Right lobe of liver (tissue), 6 donors: ENCODE measurements around the gene TAF3. TPM values are rescaled to one million over a fixed set of nuclear protein-coding genes. Genes with fewer than 3 reads are reported as not detected.

Experiments
- ATAC-seq, 4 donors: fragments of 200-7000 bp; cut with Tn5 transposase; one replicate each; pipeline ENCODE4 v1.9.1; 2020; ENCODE audit warnings: mild to moderate bottlenecking in 4 of 4, moderate library complexity in 4 of 4
- DNase-seq, 3 donors: peaks; one replicate each; pipeline ENCODE4 v3.0.0-alpha.2; 2020
- H3K27ac ChIP-seq, 3 donors: fragments of 200-600 bp; one replicate each; pipeline ENCODE4 v1.8.0; 2022
- H3K27me3 ChIP-seq, 2 donors: fragments of 200-600 bp; one replicate each; pipeline ENCODE4 v1.8.0; 2022
- H3K36me3 ChIP-seq, 4 donors: fragments of 200-600 bp; sonication (generic) in 1 of 4; one replicate each; pipeline versions ENCODE4 v1.5.1 to v1.8.0; 2017 to 2022; ENCODE audit warnings: control low read depth in 1 of 4
- H3K4me1 ChIP-seq, 4 donors: fragments of 200-600 bp; sonication (generic) in 1 of 4; one replicate each; pipeline versions ENCODE4 v1.5.1 to v1.8.0; 2017 to 2022; ENCODE audit warnings: control low read depth in 1 of 4
- H3K4me3 ChIP-seq, 3 donors: fragments of 200-600 bp; one replicate each; pipeline ENCODE4 v1.8.0; 2022
- H3K9me3 ChIP-seq, 4 donors: fragments of 200-600 bp; sonication (generic) in 1 of 4; one replicate each; pipeline versions ENCODE4 v1.5.1 to v1.8.0; 2017 to 2022; ENCODE audit warnings: control low read depth in 1 of 4
- CTCF ChIP-seq, 4 donors: fragments of 200-600 bp in 3 of 4; fragments of 450-650 bp in 1 of 4; IDR thresholded peaks; one replicate each; pipeline versions ENCODE4 v1.5.1 to v1.8.0; 2016 to 2022; ENCODE audit warnings: antibody characterized with exemption in 4 of 4, mild to moderate bottlenecking in 2 of 4
- POLR2A ChIP-seq: fragments of 450-650 bp; IDR thresholded peaks from one replicate; pipeline ENCODE4 v1.6.1; 2017; ENCODE audit warnings: antibody characterized with exemption, mild to moderate bottlenecking
- WGBS: methylation state at CpG from one replicate; pipeline ENCODE4 v1.1.6; 2018; ENCODE audit warnings: low coverage, low lambda C conversion rate; ENCODE audit not compliant: insufficient coverage; ENCODE audit errors: missing lambda C conversion rate; 5-methylcytosine and 5-hydroxymethylcytosine counted together
- intact Hi-C, 2 donors: fragments of 100-400 bp; cut with DNase I; formaldehyde crosslinking; loops; one replicate each; pipeline versions ENCODE4 v1.11.2 to v1.14.1; 2022
- total RNA-seq, 6 experiments: library from RNA; depleted of rRNA in 2 of 6; stranded (reverse); fragments of >200 nt in 2 of 6; fragmentation: NEBNext Ultra II Directional in 3 of 6; extraction: Animal tissue kit (Norgen Biotek cat#: 25700) in 3 of 6; gene quantifications; one replicate each; pipeline versions ENCODE4 v1.1.0 to v1.2.4, GENCODE V29; 2016 to 2023
- donor health status: DM: no; HTN: yes; CAD: no.
- donor health status: DM: no; HTN: no; CAD: no.
- donor health status: DM: no; HTN: no; CAD: no.
- donor health status: DM: no; HTN: yes; CAD: no.
- donor health status: DM: no; HTN: yes; CAD: no.

The TAF3 gene
- total RNA-seq, 6 experiments from 2014 or later, result 1.9 to 3.5 (median 3.0) TPM

- peak in 1 of 3 donors; percentile 34 for DNase-seq
- Histone ChIP-seq H3K36me3 (no peaks in the 10 kb centered on the region), H3K9me3 (no peaks in the 10 kb centered on the region), H3K27ac (no peak overlapping the region), H3K27me3 (no peaks in the 10 kb centered on the region), H3K4me3 (peak overlapping the region; percentile 85 to 97 (median 95)), H3K4me1 (peaks cover 0 to 36% (median 9%) of the 10 kb centered on the region in 4 donors)
- intact Hi-C loops, result no loop called here
- ATAC-seq, result peak in 1 of 4 donors; percentile 8
- TF ChIP-seq POLR2A (no peak), CTCF (IDR thresholded peaks at IDR 0.05) (no peak)
- WGBS, result 15% methylated on average over 3 of the region's 3 CpGs
Measured at GRCh38 chr10:7789390-7789789, 28.9 kb upstream of the TAF3 start.

DNA sequence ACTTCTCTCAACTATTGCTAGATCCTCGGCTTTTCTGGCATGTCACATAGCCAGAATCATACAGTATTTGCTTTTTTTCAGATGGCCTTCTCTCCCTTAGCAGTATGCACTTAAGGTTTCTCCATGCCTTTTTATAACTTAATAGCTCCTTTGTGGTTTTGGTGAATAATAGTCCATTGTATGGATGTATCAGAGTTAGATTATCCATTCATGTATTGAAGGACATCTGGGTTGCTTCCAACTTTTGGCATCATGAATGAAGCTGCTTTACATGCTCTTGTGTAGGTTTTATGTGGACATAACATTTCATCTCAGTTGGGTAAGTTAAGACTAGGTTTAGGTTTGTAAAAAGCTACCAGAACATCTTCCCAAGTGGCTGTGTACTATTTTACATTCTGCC lies 25.8 kb upstream of the TAF3 start:
- DNase-seq (no peak), ATAC-seq (no peak)
- Histone ChIP-seq H3K4me3 (no peak overlapping the region), H3K4me1 (peaks cover 0 to 32% (median 16%) of the 10 kb centered on the region in 4 donors), H3K36me3 (peaks cover 0 to 12% (median 5%) of the 10 kb centered on the region in 4 donors), H3K9me3 (no peaks in the 10 kb centered on the region), H3K27ac (no peak overlapping the region), H3K27me3 (no peaks in the 10 kb centered on the region)
- intact Hi-C loops, result no loop called here
- 83% methylated on average over 1 of the region's 1 CpG for WGBS
- no peak for TF ChIP-seq POLR2A

DNA sequence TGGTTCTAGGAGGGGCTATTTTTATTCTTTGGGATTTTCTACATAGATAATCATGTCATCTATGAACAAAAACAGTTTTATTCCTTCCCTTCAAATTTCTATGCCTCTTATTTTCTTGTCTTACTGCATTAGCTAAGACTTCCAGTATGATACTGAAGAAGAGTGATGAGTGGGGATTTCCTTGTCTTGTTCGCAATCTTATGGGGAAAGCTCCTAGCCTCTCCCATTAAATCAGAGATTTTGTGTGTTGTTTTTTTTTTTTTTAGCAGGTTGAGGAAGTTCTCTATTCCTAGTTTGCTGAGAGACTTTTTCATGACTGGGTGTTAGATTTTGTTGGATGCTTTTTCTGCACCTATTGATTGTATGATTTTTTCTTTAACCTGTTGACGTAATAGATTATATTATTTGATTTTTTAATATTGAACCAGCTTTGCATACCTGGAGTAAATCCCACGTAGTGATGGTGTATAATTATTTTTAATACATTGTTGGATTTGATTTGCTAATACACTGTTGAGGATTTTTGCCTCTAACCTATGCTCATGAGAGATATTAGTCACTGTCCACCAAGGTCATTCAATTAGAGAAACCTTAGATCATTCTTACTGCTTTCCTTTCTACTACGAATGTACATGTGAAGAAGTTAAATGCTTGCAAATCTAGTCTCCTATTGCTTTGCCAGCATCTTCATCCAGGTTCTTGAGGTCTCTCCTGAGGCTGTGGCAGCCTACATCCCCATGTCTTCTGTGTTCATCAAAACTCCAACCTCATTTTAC lies 23.9 kb upstream of the TAF3 start:
- no peaks in the 10 kb centered on the region for H3K27me3 ChIP-seq
- H3K36me3 ChIP-seq, result peaks cover 0 to 25% (median 12%) of the 10 kb centered on the region in 4 donors
- WGBS, result 59% methylated on average over 4 of the region's 4 CpGs
- intact Hi-C loops, result no loop called here
- peaks cover 0 to 27% (median 13%) of the 10 kb centered on the region in 4 donors for H3K4me1 ChIP-seq
- no peak for DNase-seq
- no peaks in the 10 kb centered on the region for H3K9me3 ChIP-seq
- no peak overlapping the region for H3K27ac ChIP-seq
- no peak overlapping the region for H3K4me3 ChIP-seq
- no peak for ATAC-seq
- TF ChIP-seq CTCF (IDR thresholded peaks at IDR 0.05), result no peak
- TF ChIP-seq POLR2A, result no peak

- ATAC-seq (peak; percentile 81 to 96 (median 86)), DNase-seq (no peak)
- H3K4me3 ChIP-seq, result no peak overlapping the region
- no peaks in the 10 kb centered on the region for H3K27me3 ChIP-seq
- intact Hi-C loops, result no loop called here
- H3K9me3 ChIP-seq, result no peaks in the 10 kb centered on the region
- H3K36me3 ChIP-seq, result peaks cover 0 to 35% (median 19%) of the 10 kb centered on the region in 4 donors
- no peak overlapping the region for H3K27ac ChIP-seq
- TF ChIP-seq POLR2A (no peak), CTCF (IDR thresholded peaks at IDR 0.05) (no peak)
- H3K4me1 ChIP-seq, result peaks cover 0 to 20% (median 8%) of the 10 kb centered on the region in 4 donors
- WGBS, result 38% methylated on average over 4 of the region's 4 CpGs
Measured at GRCh38 chr10:7795605-7796004, 22.7 kb upstream of the TAF3 start.

- Histone ChIP-seq H3K36me3 (peaks cover 0 to 55% (median 32%) of the 10 kb centered on the region in 4 donors), H3K4me3 (no peak overlapping the region), H3K27ac (no peak overlapping the region), H3K27me3 (no peaks in the 10 kb centered on the region), H3K9me3 (no peaks in the 10 kb centered on the region), H3K4me1 (peaks cover 0 to 18% (median 7%) of the 10 kb centered on the region in 4 donors)
- DNase-seq (no peak), ATAC-seq (peak in 1 of 4 donors; percentile 38)
- 75% methylated on average over 6 of the region's 6 CpGs for WGBS
- intact Hi-C loops, result no loop called here
- TF ChIP-seq POLR2A, result no peak
- no peak for TF ChIP-seq CTCF (IDR thresholded peaks at IDR 0.05)
Measured at GRCh38 chr10:7797582-7797981, 20.7 kb upstream of the TAF3 start.
